IMR-90 (cell line): ENCODE results near the gene PLXDC1. TPM values are rescaled to one million over a fixed set of nuclear protein-coding genes. Genes with fewer than 3 reads are reported as not detected.

Experiments
- ATAC-seq: fragments of 200-7000 bp; cut with Tn5 transposase; 2 replicates; pipeline ENCODE4 v1.9.1; 2020; ENCODE audit warnings: low read depth, mild to moderate bottlenecking, moderate library complexity
- BruUV-seq: library from RNA; stranded (reverse); fragments of 400-500 nt; replicated peaks from 2 replicates; lab custom pipeline; 2021; lab: Mats Ljungman, UMichigan
- CTCF ChIA-PET: fragments of 300-600 bp; formaldehyde crosslinking; extraction: SDS; loops from one replicate; lab custom pipeline; 2021; ENCODE audit warnings: antibody characterized with exemption; lab: Yijun Ruan, JAX
- POLR2A ChIA-PET: fragments of 300-600 bp; sonication (Branson Sonifier 250); formaldehyde crosslinking; loops from one replicate; lab custom pipeline; 2022; ENCODE audit warnings: antibody characterized with exemption; ENCODE audit not compliant: unreplicated experiment; lab: Charles Lee
- DNase-seq: peaks from one replicate; pipeline ENCODE4 v3.0.0; 2013
- H2AFZ ChIP-seq: replicated peaks from 2 replicates; pipeline ENCODE3; 2013; ENCODE audit warnings: low read length, mild to moderate bottlenecking; ENCODE audit not compliant: poor library complexity
- H2AK5ac ChIP-seq: 2 replicates; pipeline ENCODE4 v1.6.1; 2013; ENCODE audit warnings: low read depth, low read length, inconsistent platforms
- H2AK9ac ChIP-seq: replicated peaks from 2 replicates; pipeline ENCODE3; 2013; ENCODE audit warnings: mild to moderate bottlenecking, low read depth, low read length, moderate library complexity; ENCODE audit not compliant: poor library complexity
- H2BK120ac ChIP-seq: 2 replicates; pipeline ENCODE4 v1.6.1; 2013; ENCODE audit warnings: low read depth, low read length, inconsistent platforms
- H2BK15ac ChIP-seq: 3 replicates; pipeline ENCODE4 v1.6.1; 2013; ENCODE audit warnings: low read depth, low read length, inconsistent platforms
- H2BK20ac ChIP-seq: 2 replicates; pipeline ENCODE4 v1.6.1; 2013; ENCODE audit warnings: low read depth, mild to moderate bottlenecking, inconsistent platforms, low read length, moderate library complexity
- H2BK5ac ChIP-seq: 2 replicates; pipeline ENCODE4 v1.6.1; 2013; ENCODE audit warnings: mild to moderate bottlenecking, low read depth, low read length, inconsistent platforms; ENCODE audit not compliant: poor library complexity, severe bottlenecking
- H3K14ac ChIP-seq: replicated peaks from 2 replicates; pipeline ENCODE4 v1.6.1; 2013; ENCODE audit warnings: low read depth, low read length, inconsistent platforms
- H3K18ac ChIP-seq: 2 replicates; pipeline ENCODE4 v1.6.1; 2013; ENCODE audit warnings: low read depth, low read length, control low read depth
- H3K23ac ChIP-seq: 2 replicates; pipeline ENCODE4 v1.6.1; 2013; ENCODE audit warnings: low read depth, low read length, inconsistent platforms
- H3K27ac ChIP-seq: 2 replicates; pipeline ENCODE4 v1.5.1; 2013; ENCODE audit warnings: mild to moderate bottlenecking, control low read depth, low read length; ENCODE audit not compliant: insufficient read depth
- H3K27me3 ChIP-seq: 2 replicates; pipeline ENCODE4 v1.6.1; 2013; ENCODE audit warnings: low read length; ENCODE audit not compliant: control insufficient read depth, insufficient read depth
- H3K36me3 ChIP-seq: 2 replicates; pipeline ENCODE4 v1.6.1; 2013; ENCODE audit warnings: low read length, mixed read lengths; ENCODE audit not compliant: control insufficient read depth, insufficient read depth
- H3K4ac ChIP-seq: 2 replicates; pipeline ENCODE4 v1.6.1; 2013; ENCODE audit warnings: low read depth, low read length, inconsistent platforms
- H3K4me1 ChIP-seq: 2 replicates; pipeline ENCODE4 v1.6.1; 2013; ENCODE audit warnings: low read length, mixed read lengths; ENCODE audit not compliant: control insufficient read depth, insufficient read depth
- H3K4me2 ChIP-seq: 2 replicates; pipeline ENCODE4 v1.6.1; 2013; ENCODE audit warnings: low read depth, mild to moderate bottlenecking, control low read depth, low read length, moderate library complexity
- H3K4me3 ChIP-seq: 2 replicates; pipeline ENCODE4 v1.5.1; 2013; ENCODE audit warnings: low read depth, mild to moderate bottlenecking, control low read depth, low read length, moderate library complexity; ENCODE audit not compliant: insufficient read depth
- H3K56ac ChIP-seq: 2 replicates; pipeline ENCODE4 v1.6.1; 2013; ENCODE audit warnings: low read length, inconsistent platforms; ENCODE audit not compliant: insufficient read depth; ENCODE audit errors: extremely low read depth
- H3K79me1 ChIP-seq, 2 experiments: 2 replicates each; pipeline ENCODE4 v1.6.1; 2013; ENCODE audit warnings: low read length in 2 of 2, inconsistent platforms in 1 of 2, low read depth in 1 of 2
- H3K9ac ChIP-seq: 2 replicates; pipeline ENCODE4 v1.6.1; 2013; ENCODE audit warnings: low read depth, low read length, control low read depth
- H3K9me1 ChIP-seq: 2 replicates; pipeline ENCODE4 v1.6.1; 2013; ENCODE audit warnings: low read length, inconsistent platforms; ENCODE audit not compliant: insufficient read depth
- H3K9me3 ChIP-seq: 2 replicates; pipeline ENCODE4 v1.6.1; 2013; ENCODE audit warnings: low read length; ENCODE audit not compliant: control insufficient read depth, insufficient read depth
- H4K20me1 ChIP-seq: 2 replicates; pipeline ENCODE4 v1.6.1; 2013; ENCODE audit warnings: low read length, inconsistent platforms; ENCODE audit not compliant: insufficient read depth
- H4K5ac ChIP-seq: 2 replicates; pipeline ENCODE4 v1.6.1; 2013; ENCODE audit warnings: mild to moderate bottlenecking, low read depth, low read length, control low read depth
- H4K8ac ChIP-seq, 2 experiments: 2 replicates each; pipeline ENCODE4 v1.6.1; 2013; ENCODE audit warnings: low read depth in 2 of 2, low read length in 2 of 2, control low read depth in 1 of 2, inconsistent platforms in 1 of 2
- H4K91ac ChIP-seq: 2 replicates; pipeline ENCODE4 v1.6.1; 2013; ENCODE audit warnings: low read depth, low read length, inconsistent platforms; ENCODE audit not compliant: insufficient read depth
- FOS ChIP-seq: fragments of 150-350 bp; IDR thresholded peaks from 2 replicates; pipeline ENCODE4 v1.6.1; 2016; ENCODE audit warnings: low read depth, low read length
- POLR2A ChIP-seq: IDR thresholded peaks from 2 replicates; pipeline ENCODE4 v1.6.1; 2012; ENCODE audit warnings: mild to moderate bottlenecking, low read depth, low read length
- RFX5 ChIP-seq: IDR thresholded peaks from 2 replicates; pipeline ENCODE4 v1.8.0; 2012; ENCODE audit warnings: low read depth, mild to moderate bottlenecking, low read length, moderate library complexity
- WGBS, 2 experiments: methylation state at CpG; one replicate each; pipeline versions ENCODE4 v1.1.5 to v1.1.7; 2013; ENCODE audit warnings: missing lambda C conversion rate in 2 of 2; ENCODE audit not compliant: insufficient read length in 1 of 2; ENCODE audit errors: extremely low coverage in 2 of 2; 5-methylcytosine and 5-hydroxymethylcytosine counted together
- dilution Hi-C: fragments of 300-500 bp; cut with HindIII; formaldehyde crosslinking; loops from one replicate; pipeline ENCODE4 v1.14.3; 2018; ENCODE audit warnings: low sequenced_read_pairs; ENCODE audit not compliant: unreplicated experiment
- in situ Hi-C: fragments of 300-500 bp; cut with MboI; formaldehyde crosslinking; loops from 3 replicates; pipeline ENCODE4 v1.14.3; 2019; ENCODE audit warnings: low sequenced_read_pairs, inconsistent platforms, mixed read lengths
- intact Hi-C: fragments of 100-400 bp; cut with micrococcal nuclease; formaldehyde crosslinking; loops from 2 replicates; pipeline ENCODE4 v1.10.0; 2022
- polyA plus RNA-seq, 3 experiments: library from polyadenylated mRNA; depleted of rRNA; stranded (reverse); fragments of >200 nt; gene quantifications; 2 replicates each; pipeline ENCODE4 v1.2.3, GENCODE V29; 2012; ENCODE audit warnings: low replicate concordance in 1 of 3
- total RNA-seq: library from RNA; depleted of rRNA; stranded (reverse); fragments of >200 nt; gene quantifications from 2 replicates; pipeline ENCODE4 v1.2.3, GENCODE V29; 2012

Gene PLXDC1
- total and polyA plus RNA-seq, 2 of the 4 experiments (the other 2 are of a cell fraction), result under 0.01 to 0.50 TPM

DNA sequence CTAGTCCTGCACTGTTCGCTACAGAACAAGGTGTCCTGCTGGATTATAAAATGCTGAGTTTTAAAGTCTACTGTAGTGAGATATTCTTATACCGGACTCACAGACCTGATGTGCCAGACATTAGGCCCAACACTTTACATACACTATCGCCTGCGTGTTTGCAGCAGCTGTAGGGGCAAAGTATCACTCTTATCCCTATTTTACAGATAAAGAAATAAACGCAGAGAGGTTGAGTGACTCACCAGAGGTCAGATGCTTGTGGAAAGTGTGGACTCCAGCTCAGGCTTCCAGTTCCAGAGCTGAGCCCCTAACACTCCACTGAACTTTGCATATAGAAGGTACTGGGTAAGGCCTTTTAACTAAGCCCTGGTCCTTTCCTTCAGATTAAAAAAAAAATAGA lies 47.4 kb downstream of the PLXDC1 start:
- H2BK120ac ChIP-seq, result no peak overlapping the region

More for the DNA sequence above, 47.4 kb downstream of the PLXDC1 start:
- peaks cover 26% of the 10 kb centered on the region for H3K27me3 ChIP-seq
- in situ Hi-C loops (no loop called here), intact Hi-C loops (no loop called here), dilution Hi-C loops (no loop called here)
- H3K36me3 ChIP-seq, result no peaks in the 10 kb centered on the region
- H3K4me2 ChIP-seq, result no peak overlapping the region; the same call in 1 of the 2 replicates
- DNase-seq (peak; percentile 79), ATAC-seq (peak; percentile 94)
- H3K9me1 ChIP-seq, result no peaks in the 10 kb centered on the region; the same call in 1 of the 2 replicates
- H3K23ac ChIP-seq, result no peak overlapping the region
- no peak overlapping the region for H2AFZ ChIP-seq
- H3K4me1 ChIP-seq, result peaks cover 4% of the 10 kb centered on the region; the same call in 1 of the 2 replicates
- H3K9ac ChIP-seq, result no peak overlapping the region
- no peak overlapping the region for H4K8ac ChIP-seq
- H3K14ac ChIP-seq, result no peak overlapping the region
- POLR2A ChIA-PET, result no interaction called here
- no peaks in the 10 kb centered on the region for H4K20me1 ChIP-seq
- H2AK5ac ChIP-seq, result no peak overlapping the region
- peak; percentile 47; the same call in 1 of the 2 replicates for TF ChIP-seq FOS
- no peak for TF ChIP-seq POLR2A
- TF ChIP-seq RFX5, result peak; percentile 4; the same call in 1 of the 2 replicates
- H3K18ac ChIP-seq, result no peak overlapping the region
- H3K56ac ChIP-seq, result no peak overlapping the region
- H3K9me3 ChIP-seq, result no peaks in the 10 kb centered on the region
- no peaks in the 10 kb centered on the region for H3K79me1 ChIP-seq
- CTCF ChIA-PET, result no interaction called here
- H2BK20ac ChIP-seq, result no peak overlapping the region
- H3K4me3 ChIP-seq, result no peak overlapping the region
- H2AK9ac ChIP-seq, result no peak overlapping the region
- H2BK15ac ChIP-seq, result no peak overlapping the region
- H3K27ac ChIP-seq, result no peak overlapping the region; the same call in 1 of the 2 replicates
- H4K91ac ChIP-seq, result no peak overlapping the region
- H3K4ac ChIP-seq, result no peak overlapping the region
- no CpG with 5 or more reads among the region's 5 CpGs for WGBS, 2 experiments
- BruUV-seq, result no TSS peak
- H2BK5ac ChIP-seq, result no peak overlapping the region
- no peak overlapping the region for H4K5ac ChIP-seq
